K562 (cell line): Measurements from ENCODE around the gene EVA1A.

Source experiments
- HCFC1 ChIP-seq: IDR thresholded peaks from 2 replicates; pipeline ENCODE4 v1.6.1; 2012; ENCODE audit warnings: low read depth, low read length, improper control_type of control experiment
- POLR2A ChIP-seq: fragments of 450-650 bp; conservative IDR thresholded peaks from 2 replicates; pipeline ENCODE4 v1.6.1; 2016
- PRPF4 ChIP-seq: fragments of 200-400 bp; formaldehyde crosslinking; IDR thresholded peaks from one replicate; pipeline ENCODE4 v1.6.1; 2017; ENCODE audit warnings: low read length, low read depth, mild to moderate bottlenecking; ENCODE audit not compliant: insufficient read depth, poor library complexity, severe bottlenecking
- PYGO2 ChIP-seq: fragments of 450-650 bp; IDR thresholded peaks from 2 replicates; pipeline ENCODE4 v1.6.1; 2016; ENCODE audit warnings: mild to moderate bottlenecking, missing genetic modification characterization, moderate library complexity, missing compliant biosample characterization
- RFX5 ChIP-seq: IDR thresholded peaks from 2 replicates; pipeline ENCODE4 v1.6.1; 2011; ENCODE audit warnings: low read depth, mild to moderate bottlenecking, improper control_type of control experiment, low read length
- SMAD3 ChIP-seq: fragments of 450-650 bp; formaldehyde crosslinking; conservative IDR thresholded peaks from 2 replicates; pipeline ENCODE4 v1.4.0; 2020; ENCODE audit warnings: mild to moderate bottlenecking
- TCF7L2 ChIP-seq: fragments of 150-350 bp; IDR thresholded peaks from 2 replicates; pipeline ENCODE4 v1.6.1; 2016; ENCODE audit warnings: low read depth, mild to moderate bottlenecking, low read length, moderate library complexity
- TF ChIP-seq, protein P1 (sequence below), 3 experiments: IDR thresholded peaks in 2 of 3; conservative IDR thresholded peaks in 1 of 3; 2 replicates each; pipeline ENCODE4 v1.5.1; 2011 to 2012; ENCODE audit warnings: low read length in 3 of 3, mild to moderate bottlenecking in 3 of 3, control low read depth in 2 of 3, improper control_type of control experiment in 1 of 3, inconsistent platforms in 1 of 3, low read depth in 1 of 3, mixed read lengths in 1 of 3, moderate library complexity in 1 of 3; ENCODE audit not compliant: insufficient read depth in 2 of 3
- TF ChIP-seq, protein P2 (sequence below): sonication (generic); formaldehyde crosslinking; IDR thresholded peaks from 2 replicates; pipeline ENCODE4 v1.8.1; 2023; ENCODE audit warnings: mild to moderate bottlenecking, missing genetic modification reagents, moderate library complexity

DNA sequence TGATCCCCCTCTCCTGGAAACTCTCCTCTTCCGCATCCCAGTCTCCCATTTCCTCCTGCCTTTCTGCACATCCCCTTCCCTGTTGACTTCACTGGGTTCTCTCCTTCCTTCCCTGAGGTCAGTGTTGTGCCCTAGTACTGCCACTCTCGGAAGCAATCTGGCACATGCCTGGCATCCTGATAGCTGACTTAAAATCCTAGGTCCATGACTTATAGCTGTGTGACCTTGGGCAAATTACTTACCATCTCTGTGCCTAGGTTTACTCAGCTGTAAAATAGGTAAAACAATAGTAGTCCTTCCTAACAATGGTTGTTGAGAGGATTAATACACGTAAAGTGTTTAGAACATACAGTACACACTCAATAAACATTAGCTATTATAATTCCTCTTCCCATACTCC lies 9.3 kb downstream of the EVA1A start:
- TF ChIP-seq SMAD3 (CRISPR knock-in tag): no peak
- TF ChIP-seq HCFC1: no peak
- TF ChIP-seq PRPF4: no peak
- TF ChIP-seq, protein P1, sequence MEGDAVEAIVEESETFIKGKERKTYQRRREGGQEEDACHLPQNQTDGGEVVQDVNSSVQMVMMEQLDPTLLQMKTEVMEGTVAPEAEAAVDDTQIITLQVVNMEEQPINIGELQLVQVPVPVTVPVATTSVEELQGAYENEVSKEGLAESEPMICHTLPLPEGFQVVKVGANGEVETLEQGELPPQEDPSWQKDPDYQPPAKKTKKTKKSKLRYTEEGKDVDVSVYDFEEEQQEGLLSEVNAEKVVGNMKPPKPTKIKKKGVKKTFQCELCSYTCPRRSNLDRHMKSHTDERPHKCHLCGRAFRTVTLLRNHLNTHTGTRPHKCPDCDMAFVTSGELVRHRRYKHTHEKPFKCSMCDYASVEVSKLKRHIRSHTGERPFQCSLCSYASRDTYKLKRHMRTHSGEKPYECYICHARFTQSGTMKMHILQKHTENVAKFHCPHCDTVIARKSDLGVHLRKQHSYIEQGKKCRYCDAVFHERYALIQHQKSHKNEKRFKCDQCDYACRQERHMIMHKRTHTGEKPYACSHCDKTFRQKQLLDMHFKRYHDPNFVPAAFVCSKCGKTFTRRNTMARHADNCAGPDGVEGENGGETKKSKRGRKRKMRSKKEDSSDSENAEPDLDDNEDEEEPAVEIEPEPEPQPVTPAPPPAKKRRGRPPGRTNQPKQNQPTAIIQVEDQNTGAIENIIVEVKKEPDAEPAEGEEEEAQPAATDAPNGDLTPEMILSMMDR (IDR thresholded peaks at IDR 0.05 in 2 of 3, conservative IDR thresholded peaks at IDR 0.05 in 1 of 3; ENCODE audit: insufficient read depth in 2 of 3, low read depth in 1 of 3, low read length in 3 of 3): no peak
- TF ChIP-seq RFX5: no peak
- TF ChIP-seq, protein P2, sequence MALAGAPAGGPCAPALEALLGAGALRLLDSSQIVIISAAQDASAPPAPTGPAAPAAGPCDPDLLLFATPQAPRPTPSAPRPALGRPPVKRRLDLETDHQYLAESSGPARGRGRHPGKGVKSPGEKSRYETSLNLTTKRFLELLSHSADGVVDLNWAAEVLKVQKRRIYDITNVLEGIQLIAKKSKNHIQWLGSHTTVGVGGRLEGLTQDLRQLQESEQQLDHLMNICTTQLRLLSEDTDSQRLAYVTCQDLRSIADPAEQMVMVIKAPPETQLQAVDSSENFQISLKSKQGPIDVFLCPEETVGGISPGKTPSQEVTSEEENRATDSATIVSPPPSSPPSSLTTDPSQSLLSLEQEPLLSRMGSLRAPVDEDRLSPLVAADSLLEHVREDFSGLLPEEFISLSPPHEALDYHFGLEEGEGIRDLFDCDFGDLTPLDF (CRISPR knock-in tag): no peak
- TF ChIP-seq TCF7L2: no peak
- TF ChIP-seq POLR2A: no peak
- TF ChIP-seq PYGO2 (tag): no peak
